IPS DF 6.9 (cell line): Measurements from ENCODE around the gene MYO5B.

Source experiments
- DNase-seq: peaks from one replicate; pipeline ENCODE4 v3.0.0-alpha.2; 2013; ENCODE audit warnings: low read depth, low spot score
- H3K27ac ChIP-seq: one replicate; pipeline ENCODE4 v1.5.1; 2013; ENCODE audit warnings: low read length, control low read depth
- H3K27me3 ChIP-seq: 2 replicates; pipeline ENCODE4 v1.6.1; 2013; ENCODE audit warnings: mild to moderate bottlenecking, low read length; ENCODE audit not compliant: control insufficient read depth, insufficient read depth
- H3K36me3 ChIP-seq: 2 replicates; pipeline ENCODE4 v1.6.1; 2013; ENCODE audit warnings: low read length; ENCODE audit not compliant: control insufficient read depth, insufficient read depth
- H3K4me1 ChIP-seq: 2 replicates; pipeline ENCODE4 v1.6.1; 2013; ENCODE audit warnings: low read length; ENCODE audit not compliant: control insufficient read depth, insufficient read depth
- H3K4me3 ChIP-seq: 2 replicates; pipeline ENCODE4 v1.5.1; 2013; ENCODE audit warnings: mild to moderate bottlenecking, low read length
- H3K9me3 ChIP-seq: 2 replicates; pipeline ENCODE4 v1.6.1; 2013; ENCODE audit warnings: low read length, inconsistent platforms; ENCODE audit not compliant: control insufficient read depth, insufficient read depth
- WGBS: extraction: QIAGEN DNeasy Blood & Tissue Kit; methylation state at CpG from one replicate; pipeline ENCODE4 v1.1.7; 2013; ENCODE audit warnings: mixed read lengths, missing lambda C conversion rate; ENCODE audit not compliant: insufficient read length, insufficient coverage; 5-methylcytosine and 5-hydroxymethylcytosine counted together

The MYO5B gene

DNA sequence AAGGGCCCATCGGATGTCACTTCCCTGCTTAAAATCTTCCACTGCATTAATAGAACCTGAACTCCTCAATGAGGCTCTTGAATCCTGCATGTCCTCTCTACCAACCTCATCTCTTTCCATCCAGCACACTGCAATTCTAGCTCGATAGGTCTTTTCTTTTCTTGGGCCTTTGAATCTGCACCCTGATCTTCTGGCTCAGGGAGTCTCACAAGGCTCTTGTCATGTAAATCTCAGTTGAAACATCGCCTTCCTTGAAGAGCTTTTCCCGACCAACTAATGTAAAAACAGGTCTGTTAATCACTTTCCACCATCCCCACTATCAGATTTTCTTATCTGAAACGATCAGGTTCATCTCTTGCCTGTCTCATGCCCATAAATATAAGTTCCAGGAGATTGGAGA, 120.5 kb downstream of the MYO5B start:
- DNase-seq, result no peak
- Histone ChIP-seq H3K27ac (no peak overlapping the region), H3K4me1 (peaks cover 2% of the 10 kb centered on the region; the same call in 1 of the 2 replicates), H3K9me3 (no peaks in the 10 kb centered on the region; the same call in 1 of the 2 replicates), H3K4me3 (no peak overlapping the region), H3K36me3 (no peaks in the 10 kb centered on the region), H3K27me3 (no peaks in the 10 kb centered on the region; the same call in 1 of the 2 replicates)
- WGBS, result no CpG with 5 or more reads among the region's 5 CpGs

DNA sequence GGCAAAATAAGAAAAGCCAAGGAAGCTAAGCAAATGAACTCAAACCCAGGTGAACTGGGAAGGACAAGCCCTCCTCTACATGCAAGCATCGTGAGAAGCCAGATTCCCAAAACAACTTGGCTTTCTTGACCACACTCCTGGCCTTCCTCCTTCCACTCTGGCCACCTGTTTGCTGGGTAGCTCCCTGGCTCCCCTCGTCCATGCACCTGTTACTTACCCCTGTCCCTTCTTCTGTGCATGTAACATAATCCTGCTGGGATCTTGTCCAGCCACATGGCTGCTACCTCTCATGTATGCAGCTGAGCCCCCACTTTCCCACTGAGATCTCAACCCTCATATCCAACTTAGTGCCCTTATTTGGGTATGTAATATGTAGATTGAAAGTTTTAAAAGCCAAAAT, 121.6 kb downstream of the MYO5B start:
- no peaks in the 10 kb centered on the region; the same call in 1 of the 2 replicates for H3K9me3 ChIP-seq
- no peaks in the 10 kb centered on the region; the same call in 1 of the 2 replicates for H3K27me3 ChIP-seq
- no peak overlapping the region for H3K27ac ChIP-seq
- peaks cover 2% of the 10 kb centered on the region; the same call in 1 of the 2 replicates for H3K4me1 ChIP-seq
- no peaks in the 10 kb centered on the region for H3K36me3 ChIP-seq
- no peak for DNase-seq
- no peak overlapping the region for H3K4me3 ChIP-seq
- no CpG with 5 or more reads among the region's 2 CpGs for WGBS

DNA sequence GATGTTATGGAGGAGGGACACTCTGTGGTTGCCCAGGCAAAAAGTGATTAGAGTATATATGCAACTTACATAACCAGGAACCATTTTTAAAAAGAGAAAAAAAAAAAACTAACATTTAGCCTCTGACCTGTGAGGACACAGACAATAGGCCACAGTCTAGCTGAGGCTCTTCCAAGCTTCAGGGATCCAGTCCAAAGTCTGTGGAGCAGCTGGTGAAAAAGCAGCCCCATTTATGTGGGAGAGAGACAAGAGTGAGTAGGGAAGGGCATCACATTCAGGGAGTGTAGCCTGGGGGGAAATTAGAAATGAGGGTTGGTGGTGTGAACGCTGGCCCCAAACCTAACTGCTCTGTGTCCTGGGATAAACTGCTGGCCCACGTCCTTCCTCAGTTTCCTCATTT, 122.8 kb downstream of the MYO5B start:
- Histone ChIP-seq H3K9me3 (no peaks in the 10 kb centered on the region), H3K4me3 (no peak overlapping the region), H3K4me1 (peaks cover 2% of the 10 kb centered on the region; the same call in 1 of the 2 replicates), H3K36me3 (no peaks in the 10 kb centered on the region), H3K27me3 (no peaks in the 10 kb centered on the region), H3K27ac (no peak overlapping the region)
- no peak for DNase-seq
- no CpG with 5 or more reads among the region's 2 CpGs for WGBS

GRCh38 chr18:50071397-50071796, 123.5 kb downstream of the MYO5B start:
- Histone ChIP-seq H3K27me3 (no peaks in the 10 kb centered on the region), H3K4me3 (no peak overlapping the region), H3K9me3 (no peaks in the 10 kb centered on the region), H3K4me1 (peaks cover 2% of the 10 kb centered on the region; the same call in 1 of the 2 replicates), H3K36me3 (no peaks in the 10 kb centered on the region), H3K27ac (no peak overlapping the region)
- DNase-seq, result no peak
- WGBS, result no CpG with 5 or more reads among the region's 4 CpGs

GRCh38 chr18:50069422-50069821, 125.5 kb downstream of the MYO5B start:
- WGBS, result no CpG with 5 or more reads among the region's 3 CpGs

DNA sequence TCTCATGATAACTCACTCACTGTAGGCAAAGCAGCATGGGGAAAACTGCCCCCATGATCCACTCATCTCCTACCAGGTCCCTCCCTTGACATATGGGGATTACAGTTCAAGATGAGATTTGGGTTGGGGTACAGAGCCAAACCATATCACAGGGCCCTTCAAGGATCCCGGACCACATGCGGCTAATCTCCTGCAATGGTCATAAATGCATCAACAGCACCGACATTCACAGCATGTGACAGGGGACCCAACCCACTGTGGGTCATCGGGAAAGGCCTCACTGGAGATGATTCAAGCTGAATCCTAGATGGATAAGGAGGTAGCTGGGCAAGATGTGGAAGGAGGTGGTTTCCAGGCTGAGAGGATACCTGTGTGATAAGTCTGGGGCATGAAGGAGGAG, 129.4 kb downstream of the MYO5B start:
- Histone ChIP-seq H3K4me1 (no peaks in the 10 kb centered on the region), H3K27ac (no peak overlapping the region), H3K9me3 (no peaks in the 10 kb centered on the region), H3K36me3 (no peaks in the 10 kb centered on the region), H3K27me3 (no peaks in the 10 kb centered on the region), H3K4me3 (no peak overlapping the region)
- no peak for DNase-seq
- no CpG with 5 or more reads among the region's 4 CpGs for WGBS

More at GRCh38 chr18:50069422-50069821, 125.5 kb downstream of the MYO5B start:
- no peak for DNase-seq
- no peaks in the 10 kb centered on the region for H3K9me3 ChIP-seq
- H3K4me1 ChIP-seq, result peaks cover 2% of the 10 kb centered on the region; the same call in 1 of the 2 replicates
- H3K27me3 ChIP-seq, result no peaks in the 10 kb centered on the region
- no peak overlapping the region for H3K27ac ChIP-seq
- no peaks in the 10 kb centered on the region for H3K36me3 ChIP-seq
- no peak overlapping the region for H3K4me3 ChIP-seq

DNA sequence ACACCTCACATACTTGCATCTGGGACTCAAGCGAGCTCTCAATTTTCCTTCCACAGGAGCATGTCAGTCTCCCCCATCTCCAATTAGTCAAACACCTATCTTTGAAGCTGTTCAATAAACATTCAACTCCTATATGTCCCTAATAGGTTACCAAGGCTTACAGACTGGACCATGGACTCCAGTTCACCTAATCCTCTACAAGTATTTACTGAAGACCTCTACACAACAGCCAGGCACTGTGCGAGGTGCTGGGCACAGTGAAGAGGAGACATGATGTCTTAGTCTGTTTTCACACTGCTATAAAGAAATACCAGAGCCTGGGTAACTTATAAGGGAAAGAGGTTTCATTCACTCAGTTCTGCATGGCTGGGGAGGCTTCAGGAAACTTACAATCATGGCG, 129.9 kb downstream of the MYO5B start:
- H3K4me1 ChIP-seq, result no peaks in the 10 kb centered on the region
- no peak overlapping the region for H3K4me3 ChIP-seq
- no peak for DNase-seq
- WGBS, result no CpG with 5 or more reads among the region's 3 CpGs
- no peaks in the 10 kb centered on the region for H3K36me3 ChIP-seq
- H3K9me3 ChIP-seq, result no peaks in the 10 kb centered on the region
- no peak overlapping the region for H3K27ac ChIP-seq
- H3K27me3 ChIP-seq, result no peaks in the 10 kb centered on the region

- Histone ChIP-seq H3K4me1 (no peaks in the 10 kb centered on the region), H3K4me3 (no peak overlapping the region), H3K27ac (no peak overlapping the region), H3K36me3 (no peaks in the 10 kb centered on the region), H3K27me3 (no peaks in the 10 kb centered on the region), H3K9me3 (no peaks in the 10 kb centered on the region)
- DNase-seq, result no peak
- WGBS, result no CpG with 5 or more reads among the region's 4 CpGs
Measured at GRCh38 chr18:50061876-50062517, 132.9 kb downstream of the MYO5B start.

DNA sequence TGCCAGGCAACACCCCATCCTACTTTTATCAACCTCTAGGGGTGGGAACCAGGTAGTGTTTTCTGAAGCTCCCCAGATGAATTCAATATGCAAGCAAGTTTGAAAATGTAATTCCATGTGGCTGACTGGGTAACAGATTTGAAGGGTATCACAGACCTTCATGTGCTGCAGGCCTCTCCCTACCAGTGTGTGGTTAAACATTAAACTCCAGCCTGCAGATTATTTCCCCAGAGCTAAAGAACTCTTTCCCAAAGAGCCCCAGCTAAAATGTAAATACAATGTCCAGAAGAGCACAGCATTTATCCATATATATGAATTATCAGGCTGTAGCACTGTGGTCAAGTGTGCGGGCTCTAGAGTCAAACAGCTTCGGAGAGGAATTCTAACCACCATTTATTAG, 134.1 kb downstream of the MYO5B start:
- H3K36me3 ChIP-seq, result no peaks in the 10 kb centered on the region
- no peak overlapping the region for H3K4me3 ChIP-seq
- no peaks in the 10 kb centered on the region for H3K9me3 ChIP-seq
- no peaks in the 10 kb centered on the region for H3K4me1 ChIP-seq
- no peak overlapping the region for H3K27ac ChIP-seq
- no peaks in the 10 kb centered on the region for H3K27me3 ChIP-seq
- WGBS, result no CpG with 5 or more reads among the region's 2 CpGs
- no peak for DNase-seq

- no peaks in the 10 kb centered on the region for H3K4me1 ChIP-seq
- H3K36me3 ChIP-seq, result no peaks in the 10 kb centered on the region
- no peaks in the 10 kb centered on the region for H3K27me3 ChIP-seq
- DNase-seq, result no peak
- H3K4me3 ChIP-seq, result no peak overlapping the region
- no peak overlapping the region for H3K27ac ChIP-seq
- H3K9me3 ChIP-seq, result no peaks in the 10 kb centered on the region
- no CpG with 5 or more reads among the region's 4 CpGs for WGBS
Measured at GRCh38 chr18:50058731-50059130, 136.2 kb downstream of the MYO5B start.

- H3K4me1 ChIP-seq, result no peaks in the 10 kb centered on the region
- H3K9me3 ChIP-seq, result no peaks in the 10 kb centered on the region
- no peaks in the 10 kb centered on the region for H3K36me3 ChIP-seq
- no peak overlapping the region for H3K27ac ChIP-seq
- H3K4me3 ChIP-seq, result no peak overlapping the region
- no peaks in the 10 kb centered on the region for H3K27me3 ChIP-seq
- DNase-seq, result no peak
Measured at GRCh38 chr18:50057009-50057408, 137.9 kb downstream of the MYO5B start.
